CD4-positive, CD25-positive, alpha-beta regulatory T cell (primary cell): ENCODE measurements around the gene CEP57. TPM values are rescaled to one million over a fixed set of nuclear protein-coding genes. Genes with fewer than 3 reads are reported as not detected.
"Not testable (repeated sequence)": the region's sequence is repeated elsewhere in the genome, so short reads cannot be mapped to it uniquely, and the experiment has no call there.

ENCODE experiments used
- ATAC-seq, 2 donors: fragments of 150-1000 bp; cut with Tn5 transposase; one replicate each; pipeline ENCODE4 v1.10.0; 2021; ENCODE audit warnings: low read depth in 2 of 2, moderate number of reproducible peaks in 2 of 2, moderate library complexity in 1 of 2
- DNase-seq, 3 donors: peaks; one replicate each; pipeline versions ENCODE4 v3.0.0 to v3.0.0-alpha.2; 2012 to 2022; ENCODE audit warnings: mixed read lengths in 1 of 3
- H3K27ac ChIP-seq: one replicate; pipeline ENCODE4 v1.7.0; 2013; ENCODE audit warnings: mild to moderate bottlenecking, low read length; ENCODE audit not compliant: insufficient read depth, poor library complexity, severe bottlenecking
- H3K27me3 ChIP-seq: one replicate; pipeline ENCODE4 v1.7.0; 2013; ENCODE audit warnings: low read length; ENCODE audit not compliant: control insufficient read depth, insufficient read depth
- H3K36me3 ChIP-seq: one replicate; pipeline ENCODE4 v1.7.0; 2013; ENCODE audit warnings: mild to moderate bottlenecking, low read length, moderate library complexity; ENCODE audit not compliant: control insufficient read depth, insufficient read depth
- H3K4me1 ChIP-seq: 2 replicates; pipeline ENCODE4 v1.7.0; 2013; ENCODE audit warnings: mild to moderate bottlenecking, low read length; ENCODE audit not compliant: insufficient read depth, control insufficient read depth, poor library complexity, severe bottlenecking
- H3K4me3 ChIP-seq: one replicate; pipeline ENCODE4 v1.7.0; 2013; ENCODE audit warnings: low read depth, mild to moderate bottlenecking, low read length, moderate library complexity
- H3K9me3 ChIP-seq, 2 experiments: 1 replicate in 1 of 2; 2 replicates in 1 of 2; pipeline ENCODE4 v1.7.0; 2013; ENCODE audit warnings: low read length in 2 of 2, mild to moderate bottlenecking in 1 of 2, moderate library complexity in 1 of 2; ENCODE audit not compliant: control insufficient read depth in 2 of 2
- H3K27ac Mint-ChIP-seq, 3 donors: one replicate each; pipeline ENCODE4 v1.8.0; 2020 to 2022; ENCODE audit warnings: mild to moderate bottlenecking in 3 of 3, mixed read lengths in 3 of 3, moderate library complexity in 2 of 3
- H3K27me3 Mint-ChIP-seq: one replicate; pipeline ENCODE4 v1.8.0; 2022; ENCODE audit warnings: mild to moderate bottlenecking, mixed read lengths
- H3K36me3 Mint-ChIP-seq: one replicate; pipeline ENCODE4 v1.8.0; 2020; ENCODE audit warnings: mixed read lengths
- H3K4me1 Mint-ChIP-seq, 4 donors: one replicate each; pipeline ENCODE4 v1.8.0; 2020 to 2022; ENCODE audit warnings: mixed read lengths in 4 of 4, mild to moderate bottlenecking in 1 of 4
- H3K4me3 Mint-ChIP-seq, 4 donors: one replicate each; pipeline ENCODE4 v1.8.0; 2020 to 2022; ENCODE audit warnings: mild to moderate bottlenecking in 4 of 4, mixed read lengths in 4 of 4, moderate library complexity in 3 of 4
- H3K9me3 Mint-ChIP-seq, 7 donors: one replicate each; pipeline ENCODE4 v1.8.0; 2020 to 2022; ENCODE audit warnings: mixed read lengths in 7 of 7, mild to moderate bottlenecking in 3 of 7, moderate library complexity in 2 of 7
- polyA plus RNA-seq, 4 donors: library from polyadenylated mRNA; unstranded; fragments of 300-500 nt; fragmentation: Illumina TruSeq; gene quantifications; one replicate each; pipeline ENCODE4 v1.2.3, GENCODE V29; 2021
- total RNA-seq: library from RNA; stranded (reverse); gene quantifications from one replicate; pipeline ENCODE4 v1.2.3, GENCODE V29; 2022

The CEP57 gene
- total and polyA plus RNA-seq, 5 donors from 2014 or later = 51.6 to 69.9 (median 63.2) TPM

DNA sequence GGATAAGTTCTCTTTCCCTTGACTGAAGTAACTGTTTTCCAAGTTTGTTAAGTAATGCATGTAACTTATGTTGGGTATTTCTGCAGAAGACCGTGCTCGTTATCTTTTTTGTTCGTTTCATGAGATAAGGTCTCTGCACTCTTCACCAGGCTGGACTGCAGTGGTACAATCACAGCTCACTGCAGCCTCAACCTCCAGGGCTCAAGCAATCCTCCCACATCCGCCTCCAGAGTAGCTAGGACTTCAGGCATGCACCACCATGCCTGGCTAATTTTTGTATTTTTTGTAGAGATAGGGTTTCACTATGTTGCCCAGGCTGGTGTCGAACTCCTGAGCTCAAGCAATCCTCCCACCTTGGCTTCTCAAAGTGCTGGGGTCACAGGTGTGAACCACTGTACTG lies 64.1 kb downstream of the CEP57 start:
- H3K4me1 Mint-ChIP-seq, H3K4me1 ChIP-seq, H3K27ac ChIP-seq, H3K9me3 ChIP-seq, ATAC-seq, H3K4me3 Mint-ChIP-seq, H3K27me3 Mint-ChIP-seq, H3K4me3 ChIP-seq, H3K9me3 Mint-ChIP-seq, H3K27me3 ChIP-seq, DNase-seq: not testable (repeated sequence)
- peaks cover 15% of the 10 kb centered on the region for H3K36me3 ChIP-seq
- Mint-ChIP-seq H3K36me3 (peaks cover 14% of the 10 kb centered on the region), H3K27ac (peak overlapping the region in 1 of 3 donors; percentile 1)

DNA sequence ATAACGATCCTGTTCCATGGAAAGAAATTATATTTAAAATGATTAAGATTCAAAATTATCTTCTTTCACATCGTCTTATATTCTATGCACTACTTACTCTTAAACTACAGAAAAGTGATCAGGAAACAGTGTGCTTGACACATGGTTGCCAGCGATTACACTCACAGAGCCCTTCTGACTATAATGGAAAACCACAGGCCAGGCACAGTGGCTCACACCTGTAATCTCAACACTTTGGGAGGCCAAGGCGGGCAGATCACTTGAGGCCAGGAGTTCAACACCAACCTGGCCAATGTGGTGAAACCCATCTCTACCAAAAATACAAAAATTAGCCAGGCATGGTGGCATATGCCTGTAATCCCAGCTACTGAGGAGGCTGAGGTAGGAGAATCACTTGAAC lies 69.7 kb downstream of the CEP57 start:
- not testable (repeated sequence) for H3K27me3 ChIP-seq, H3K9me3 Mint-ChIP-seq, H3K4me1 Mint-ChIP-seq, ATAC-seq, H3K4me3 Mint-ChIP-seq, H3K4me3 ChIP-seq, DNase-seq, H3K9me3 ChIP-seq, H3K27ac ChIP-seq, H3K27me3 Mint-ChIP-seq, H3K4me1 ChIP-seq, H3K27ac Mint-ChIP-seq
- peaks cover 18% of the 10 kb centered on the region for H3K36me3 ChIP-seq
- peaks cover 41% of the 10 kb centered on the region for H3K36me3 Mint-ChIP-seq

- no peak overlapping the region for H3K4me3 ChIP-seq
- no peak overlapping the region for H3K27ac ChIP-seq
- no peaks in the 10 kb centered on the region for H3K27me3 ChIP-seq
- no peak for ATAC-seq
- Mint-ChIP-seq H3K36me3 (peaks cover 31% of the 10 kb centered on the region), H3K27ac (no peak overlapping the region), H3K4me3 (no peak overlapping the region), H3K4me1 (peaks cover 0 to 7% (median 2%) of the 10 kb centered on the region in 4 donors), H3K9me3 (no peaks in the 10 kb centered on the region), H3K27me3 (no peaks in the 10 kb centered on the region)
- peaks cover 8% of the 10 kb centered on the region for H3K36me3 ChIP-seq
- no peaks in the 10 kb centered on the region for H3K4me1 ChIP-seq
- no peaks in the 10 kb centered on the region for H3K9me3 ChIP-seq
- no peak for DNase-seq
These were observed 73.3 kb downstream of the CEP57 start for GRCh38 chr11:95863486-95864140.

GRCh38 chr11:95867105-95867504 lies 76.8 kb downstream of the CEP57 start:
- Mint-ChIP-seq H3K4me1 (peaks cover 0 to 11% (median 2%) of the 10 kb centered on the region in 4 donors), H3K9me3 (peaks cover 0 to 4% (median 0%) of the 10 kb centered on the region in 7 donors), H3K27me3 (no peaks in the 10 kb centered on the region), H3K36me3 (peaks cover 21% of the 10 kb centered on the region), H3K27ac (no peak overlapping the region), H3K4me3 (no peak overlapping the region)
- Histone ChIP-seq H3K27ac (no peak overlapping the region), H3K4me3 (no peak overlapping the region), H3K27me3 (no peaks in the 10 kb centered on the region), H3K4me1 (no peaks in the 10 kb centered on the region), H3K36me3 (no peaks in the 10 kb centered on the region), H3K9me3 (no peaks in the 10 kb centered on the region)
- no peak for ATAC-seq
- DNase-seq = no peak

GRCh38 chr11:95870877-95871276 lies 80.6 kb downstream of the CEP57 start:
- DNase-seq = not testable (repeated sequence)

GRCh38 chr11:95877291-95877690 lies 87.0 kb downstream of the CEP57 start:
- no peaks in the 10 kb centered on the region for H3K36me3 ChIP-seq
- Mint-ChIP-seq H3K4me1 (peaks cover 0 to 5% (median under 1%) of the 10 kb centered on the region in 4 donors), H3K27me3 (no peaks in the 10 kb centered on the region), H3K36me3 (peaks cover 27% of the 10 kb centered on the region), H3K27ac (no peak overlapping the region), H3K4me3 (no peak overlapping the region), H3K9me3 (peaks cover 0 to 5% (median 0%) of the 10 kb centered on the region in 7 donors)
- H3K27me3 ChIP-seq = no peaks in the 10 kb centered on the region
- no peak for DNase-seq
- no peaks in the 10 kb centered on the region for H3K4me1 ChIP-seq
- H3K4me3 ChIP-seq = no peak overlapping the region
- no peaks in the 10 kb centered on the region for H3K9me3 ChIP-seq
- no peak for ATAC-seq
- no peak overlapping the region for H3K27ac ChIP-seq

More at GRCh38 chr11:95870877-95871276, 80.6 kb downstream of the CEP57 start:
- H3K36me3 Mint-ChIP-seq, H3K27ac ChIP-seq, H3K9me3 Mint-ChIP-seq, H3K4me3 ChIP-seq, H3K27me3 ChIP-seq, H3K4me1 Mint-ChIP-seq, H3K27ac Mint-ChIP-seq, ATAC-seq, H3K36me3 ChIP-seq, H3K4me3 Mint-ChIP-seq, H3K27me3 Mint-ChIP-seq, H3K9me3 ChIP-seq, H3K4me1 ChIP-seq: not testable (repeated sequence)

Other genes starting within 250 kb of the CEP57 start
- gene FAM76B, start 716 bp upstream of the CEP57 start, total RNA-seq = 72.7 TPM
- gene FAM76B, start 716 bp upstream of the CEP57 start, polyA plus RNA-seq = 10 to 100 TPM; 12.8 to 21.0 (median 13.5) TPM
- 9.8 TPM for gene MTMR2, start 133.6 kb downstream of the CEP57 start, total RNA-seq
- 10 to 100 TPM; 12.5 to 21.3 (median 14.0) TPM for gene MTMR2, start 133.6 kb downstream of the CEP57 start, polyA plus RNA-seq